GM12892 (cell line): ENCODE data around the gene LAMA2.

Experiments used
- DNase-seq: peaks from one replicate; pipeline ENCODE4 v3.0.0; 2011; ENCODE audit not compliant: insufficient read length
- FAIRE-seq: peaks from 2 replicates; lab custom pipeline; 2011; peaks lifted over from hg19 to GRCh38; lab: Jason Lieb, UNC
- POLR2A ChIP-seq: IDR thresholded peaks from 2 replicates; pipeline ENCODE4 v1.6.1; 2011; ENCODE audit warnings: low read depth, low read length, control low read depth
- POLR2AphosphoS5 ChIP-seq: IDR thresholded peaks from 2 replicates; pipeline ENCODE4 v1.6.1; 2011; ENCODE audit warnings: low read depth, low read length, control low read depth
- TAF1 ChIP-seq: IDR thresholded peaks from 2 replicates; pipeline ENCODE4 v1.6.1; 2011; ENCODE audit warnings: low read depth, mild to moderate bottlenecking, control low read depth, low read length, borderline replicate concordance

Gene LAMA2

DNA sequence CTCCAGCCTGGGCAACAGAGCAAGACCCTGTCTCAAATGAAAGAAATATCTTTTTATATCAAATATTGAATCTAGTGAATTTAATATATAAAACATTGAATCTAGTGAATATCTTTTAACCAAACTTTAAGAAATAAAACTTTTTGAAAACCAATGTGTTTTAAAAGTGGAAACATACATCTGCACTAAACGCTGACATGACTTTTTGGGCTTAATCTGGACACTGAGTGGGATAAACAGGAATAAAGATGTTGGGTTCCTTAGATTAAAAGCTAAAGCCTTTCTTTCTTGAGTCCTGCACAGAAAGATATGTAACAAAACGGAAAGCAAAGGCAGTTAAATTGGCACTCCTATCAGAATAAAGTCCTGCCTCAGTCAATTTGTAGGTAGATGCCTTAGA lies 636.8 kb downstream of the LAMA2 start:
- DNase-seq: no peak
- FAIRE-seq: no peak
- TF ChIP-seq TAF1: no peak
- no peak for TF ChIP-seq POLR2AphosphoS5

- DNase-seq (no peak), FAIRE-seq (no peak)
- no peak for TF ChIP-seq TAF1
- no peak for TF ChIP-seq POLR2A
- no peak for TF ChIP-seq POLR2AphosphoS5
These were observed 639.0 kb downstream of the LAMA2 start for GRCh38 chr6:129521946-129522345.

GRCh38 chr6:129523816-129524215 lies 640.9 kb downstream of the LAMA2 start:
- DNase-seq (no peak), FAIRE-seq (no peak)
- TF ChIP-seq POLR2AphosphoS5 (no peak), POLR2A (no peak), TAF1 (no peak)

DNA sequence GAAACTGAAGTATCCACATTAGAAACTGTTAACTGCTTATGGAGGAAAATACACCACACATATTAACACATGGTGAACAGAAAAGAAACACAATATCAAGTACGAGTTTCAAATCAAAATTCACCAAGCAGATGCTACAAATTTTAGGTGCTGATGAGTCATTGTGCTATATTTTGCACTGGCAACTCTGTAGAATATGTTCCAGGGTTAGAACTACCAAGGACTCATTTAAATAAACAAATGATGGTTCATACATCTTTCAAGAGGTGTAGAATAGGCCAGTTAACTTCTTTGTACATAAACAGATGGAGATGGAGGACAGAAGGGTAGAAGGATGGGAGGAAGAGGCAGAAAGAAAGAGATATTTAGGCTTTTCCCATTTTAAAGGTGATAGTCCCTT lies 642.1 kb downstream of the LAMA2 start:
- FAIRE-seq: no peak
- TF ChIP-seq POLR2A: no peak
- no peak for TF ChIP-seq TAF1
- TF ChIP-seq POLR2AphosphoS5: no peak
- DNase-seq: no peak

DNA sequence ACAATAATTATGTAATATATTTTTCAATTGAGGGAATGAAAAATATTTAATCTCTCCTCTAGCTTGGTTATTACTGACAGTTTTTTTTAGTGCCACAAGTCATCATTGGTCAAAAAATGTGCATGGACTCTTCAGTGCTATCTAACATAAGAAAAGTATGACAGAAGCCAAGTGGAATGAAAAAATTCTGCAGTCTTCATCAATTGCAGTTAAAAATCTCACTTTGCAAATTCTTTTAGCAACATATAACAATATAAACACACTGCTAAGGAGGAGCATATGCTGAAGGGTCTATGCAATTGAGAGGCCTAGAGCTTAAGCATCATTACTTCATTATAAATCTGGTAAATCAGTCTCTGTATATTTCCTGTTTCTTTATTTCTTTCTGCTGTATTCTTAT lies 652.0 kb downstream of the LAMA2 start:
- DNase-seq (no peak), FAIRE-seq (no peak)
- TF ChIP-seq TAF1: no peak
- no peak for TF ChIP-seq POLR2A
- TF ChIP-seq POLR2AphosphoS5: no peak

DNA sequence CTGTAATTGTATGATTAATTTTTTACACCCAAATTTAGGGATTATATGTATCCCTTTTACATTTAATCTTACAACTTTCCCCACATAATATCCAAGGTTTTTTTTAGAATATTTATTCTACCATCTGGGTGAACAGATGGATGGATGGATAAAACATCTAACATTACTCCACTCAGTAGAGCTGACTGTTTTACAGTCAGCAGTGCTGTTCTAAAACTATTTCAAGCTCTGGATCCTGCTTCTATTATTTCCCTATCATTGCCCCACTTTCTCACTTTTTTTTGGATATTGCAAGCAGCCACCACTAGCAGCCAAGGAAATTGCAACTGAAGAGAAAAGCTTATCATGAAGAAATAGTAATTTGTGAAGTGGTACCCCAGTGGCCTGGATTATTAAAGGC lies 653.3 kb downstream of the LAMA2 start:
- no peak for DNase-seq
- TF ChIP-seq TAF1 (no peak), POLR2A (no peak), POLR2AphosphoS5 (no peak)
- no peak for FAIRE-seq

- TF ChIP-seq TAF1: no peak
- TF ChIP-seq POLR2AphosphoS5: no peak
- no peak for TF ChIP-seq POLR2A
- FAIRE-seq: no peak
- no peak for DNase-seq
These were observed 656.1 kb downstream of the LAMA2 start for GRCh38 chr6:129539032-129539431.

DNA sequence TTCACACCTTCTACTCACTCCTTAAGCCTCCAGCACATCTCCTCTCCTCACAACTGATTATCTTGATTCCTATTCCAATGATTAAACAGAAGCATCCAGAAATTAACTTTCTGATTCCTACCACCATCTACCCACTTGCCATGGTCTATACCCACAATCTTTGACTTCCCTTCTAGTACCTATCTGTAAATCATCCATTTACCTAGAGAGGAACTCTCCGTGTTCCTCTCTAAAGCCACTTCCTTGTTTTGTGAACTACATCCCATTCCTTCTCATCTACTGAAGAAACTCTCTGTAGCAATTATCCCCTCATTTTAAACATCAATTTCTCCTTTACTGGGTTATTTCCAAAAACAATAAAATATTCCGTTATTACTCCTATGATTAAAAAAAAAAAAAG lies 659.8 kb downstream of the LAMA2 start:
- no peak for TF ChIP-seq POLR2AphosphoS5
- TF ChIP-seq TAF1: no peak
- TF ChIP-seq POLR2A: no peak
- no peak for DNase-seq
- FAIRE-seq: no peak

- DNase-seq (no peak), FAIRE-seq (no peak)
- TF ChIP-seq POLR2AphosphoS5: no peak
- no peak for TF ChIP-seq TAF1
- TF ChIP-seq POLR2A: no peak
These were observed 661.0 kb downstream of the LAMA2 start for GRCh38 chr6:129543981-129544380.

- FAIRE-seq (no peak), DNase-seq (no peak)
- TF ChIP-seq TAF1: no peak
- TF ChIP-seq POLR2AphosphoS5: no peak
- TF ChIP-seq POLR2A: no peak
These were observed 662.1 kb downstream of the LAMA2 start for GRCh38 chr6:129544892-129545612.

- FAIRE-seq: no peak
- no peak for DNase-seq
- TF ChIP-seq TAF1 (no peak), POLR2A (no peak), POLR2AphosphoS5 (no peak)
These were observed 663.8 kb downstream of the LAMA2 start for GRCh38 chr6:129546702-129547101.

DNA sequence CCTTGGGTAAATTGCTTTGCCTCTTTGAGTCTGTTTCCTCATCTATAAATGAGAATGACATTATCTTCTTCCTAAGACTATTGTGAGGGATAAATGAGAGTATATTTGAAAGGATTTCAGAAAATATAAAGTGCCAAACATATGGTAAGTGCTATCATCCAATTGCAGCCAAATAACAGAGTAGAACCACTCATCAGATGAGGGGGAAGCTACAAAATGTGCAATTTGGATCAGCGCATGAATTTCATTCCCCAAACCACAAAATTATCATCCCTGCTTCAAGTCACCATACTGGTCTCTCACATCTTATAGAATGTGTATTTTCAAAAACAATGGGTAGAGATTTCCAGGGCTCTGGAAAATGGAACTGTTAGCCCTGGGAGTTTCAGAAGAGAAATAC lies 668.5 kb downstream of the LAMA2 start:
- no peak for DNase-seq
- no peak for FAIRE-seq
- TF ChIP-seq TAF1: no peak
- TF ChIP-seq POLR2AphosphoS5: no peak
- TF ChIP-seq POLR2A: no peak
